Neural cell (in vitro differentiated cells): ENCODE data around the gene DPEP2. TPM values are rescaled to one million over a fixed set of nuclear protein-coding genes. Genes with fewer than 3 reads are reported as not detected.

Experiments
- H2AFZ ChIP-seq: fragments of 200-600, 300-800 bp; sonication (generic), shearing (Covaris generic); 2 replicates; pipeline ENCODE4 v1.6.0; 2014; ENCODE audit warnings: low read depth, mild to moderate bottlenecking, antibody characterized with exemption, low read length, moderate library complexity
- H3F3A ChIP-seq: fragments of 200-600 bp; shearing (Covaris generic); 2 replicates; pipeline ENCODE4 v1.6.1; 2016; ENCODE audit warnings: mild to moderate bottlenecking, moderate library complexity, mixed read lengths, antibody characterized with exemption, low read length; ENCODE audit not compliant: insufficient read depth, poor library complexity, severe bottlenecking
- H3K27ac ChIP-seq: fragments of 200-600, 300-800 bp; sonication (generic), shearing (Covaris generic); 2 replicates; pipeline ENCODE4 v1.5.1; 2014; ENCODE audit warnings: mild to moderate bottlenecking, low read length, moderate library complexity
- H3K27me3 ChIP-seq: fragments of 300-800, 200-600 bp; sonication (generic), shearing (Covaris generic); 2 replicates; pipeline ENCODE4 v1.6.0; 2014; ENCODE audit warnings: mild to moderate bottlenecking, low read depth, low read length, moderate library complexity; ENCODE audit not compliant: insufficient read depth
- H3K36me3 ChIP-seq: fragments of 300-800, 200-600 bp; sonication (generic), shearing (Covaris generic); 2 replicates; pipeline ENCODE4 v1.5.1; 2014; ENCODE audit warnings: mild to moderate bottlenecking, antibody characterized with exemption, low read length, moderate library complexity; ENCODE audit not compliant: insufficient read depth
- H3K4me2 ChIP-seq: fragments of 300-800, 200-600 bp; sonication (generic), shearing (Covaris generic); 2 replicates; pipeline ENCODE4 v1.6.0; 2014; ENCODE audit warnings: mild to moderate bottlenecking, low read length
- H3K4me3 ChIP-seq: fragments of 300-800, 200-600 bp; sonication (generic), shearing (Covaris generic); 2 replicates; pipeline ENCODE4 v1.5.1; 2014; ENCODE audit warnings: mild to moderate bottlenecking, low read length, moderate library complexity
- H3K79me2 ChIP-seq: fragments of 200-600 bp; shearing (Covaris generic); replicated peaks from 2 replicates; pipeline ENCODE4 v1.6.0; 2014; ENCODE audit warnings: mild to moderate bottlenecking, low read length, moderate library complexity; ENCODE audit not compliant: insufficient read depth
- H3K9ac ChIP-seq: fragments of 300-800, 200-600 bp; sonication (generic), shearing (Covaris generic); 2 replicates; pipeline ENCODE4 v1.6.1; 2016; ENCODE audit warnings: mild to moderate bottlenecking, low read length, mixed read lengths
- H3K9me2 ChIP-seq: fragments of 200-600 bp; shearing (Covaris generic); 2 replicates; pipeline ENCODE4 v1.6.1; 2016; ENCODE audit warnings: mild to moderate bottlenecking, low read length, mixed read lengths; ENCODE audit not compliant: insufficient read depth
- H3K9me3 ChIP-seq: fragments of 200-600, 300-800 bp; sonication (generic), shearing (Covaris generic); 2 replicates; pipeline ENCODE4 v1.6.1; 2016; ENCODE audit warnings: mild to moderate bottlenecking, mixed run types, low read length, moderate library complexity, mixed read lengths
- H4K20me1 ChIP-seq: fragments of 200-600 bp; shearing (Covaris generic); 2 replicates; pipeline ENCODE4 v1.6.1; 2016; ENCODE audit warnings: mild to moderate bottlenecking, mixed run types; ENCODE audit not compliant: insufficient read depth
- CTCF ChIP-seq: fragments of 450-650 bp; IDR thresholded peaks from 2 replicates; pipeline ENCODE4 v1.5.1; 2014; ENCODE audit warnings: antibody characterized with exemption, mild to moderate bottlenecking, moderate library complexity; ENCODE audit not compliant: poor library complexity, severe bottlenecking
- EP300 ChIP-seq: fragments of 450-650 bp; conservative IDR thresholded peaks from 2 replicates; pipeline ENCODE4 v1.6.1; 2014; ENCODE audit warnings: antibody characterized with exemption, mild to moderate bottlenecking, moderate library complexity; ENCODE audit not compliant: poor library complexity, severe bottlenecking
- EZH2 ChIP-seq: fragments of 200-600, 300-800 bp; shearing (Covaris generic), sonication (generic); IDR thresholded peaks from 2 replicates; pipeline ENCODE4 v1.6.1; 2014; ENCODE audit warnings: antibody characterized with exemption, low read length, borderline replicate concordance, mild to moderate bottlenecking; ENCODE audit not compliant: insufficient read depth, poor library complexity, severe bottlenecking
- MXI1 ChIP-seq: fragments of 450-650 bp; conservative IDR thresholded peaks from 2 replicates; pipeline ENCODE4 v1.6.1; 2014; ENCODE audit warnings: antibody characterized with exemption, mild to moderate bottlenecking; ENCODE audit not compliant: poor library complexity, severe bottlenecking
- POLR2AphosphoS5 ChIP-seq: IDR thresholded peaks from 2 replicates; pipeline ENCODE4 v1.6.1; 2012
- RAD21 ChIP-seq: fragments of 450-650 bp; conservative IDR thresholded peaks from 2 replicates; pipeline ENCODE4 v1.6.1; 2014; ENCODE audit warnings: antibody characterized with exemption, mild to moderate bottlenecking, moderate library complexity
- SMC3 ChIP-seq: fragments of 450-650 bp; conservative IDR thresholded peaks from 2 replicates; pipeline ENCODE4 v1.6.1; 2014; ENCODE audit warnings: antibody characterized with exemption, mild to moderate bottlenecking, moderate library complexity; ENCODE audit not compliant: poor library complexity
- TAF1 ChIP-seq: IDR thresholded peaks from 2 replicates; pipeline ENCODE4 v1.6.1; 2012; ENCODE audit warnings: low read depth
- polyA plus RNA-seq: library from polyadenylated mRNA; depleted of rRNA; stranded (reverse); fragments of >200 nt; gene quantifications from 2 replicates; pipeline ENCODE4 v1.2.3, GENCODE V29; 2014
- TF ChIP-seq, protein P1 (sequence below): IDR thresholded peaks from 2 replicates; pipeline ENCODE4 v1.6.1; 2012; ENCODE audit warnings: borderline replicate concordance

The DPEP2 gene
- polyA plus RNA-seq, 1 donor from 2014 or later = not detected

GRCh38 chr16:67953641-67954375, 45.5 kb downstream of the DPEP2 start:
- Histone ChIP-seq H3F3A (no peaks in the 10 kb centered on the region), H3K9me3 (no peaks in the 10 kb centered on the region), H4K20me1 (no peaks in the 10 kb centered on the region), H3K27ac (no peak overlapping the region), H3K9ac (no peak overlapping the region), H3K27me3 (no peaks in the 10 kb centered on the region), H2AFZ (no peak overlapping the region), H3K4me2 (no peak overlapping the region), H3K9me2 (no peaks in the 10 kb centered on the region), H3K79me2 (no peaks in the 10 kb centered on the region), H3K4me3 (no peak overlapping the region), H3K36me3 (no peaks in the 10 kb centered on the region)
- TF ChIP-seq SMC3 = no peak
- TF ChIP-seq, protein P1, sequence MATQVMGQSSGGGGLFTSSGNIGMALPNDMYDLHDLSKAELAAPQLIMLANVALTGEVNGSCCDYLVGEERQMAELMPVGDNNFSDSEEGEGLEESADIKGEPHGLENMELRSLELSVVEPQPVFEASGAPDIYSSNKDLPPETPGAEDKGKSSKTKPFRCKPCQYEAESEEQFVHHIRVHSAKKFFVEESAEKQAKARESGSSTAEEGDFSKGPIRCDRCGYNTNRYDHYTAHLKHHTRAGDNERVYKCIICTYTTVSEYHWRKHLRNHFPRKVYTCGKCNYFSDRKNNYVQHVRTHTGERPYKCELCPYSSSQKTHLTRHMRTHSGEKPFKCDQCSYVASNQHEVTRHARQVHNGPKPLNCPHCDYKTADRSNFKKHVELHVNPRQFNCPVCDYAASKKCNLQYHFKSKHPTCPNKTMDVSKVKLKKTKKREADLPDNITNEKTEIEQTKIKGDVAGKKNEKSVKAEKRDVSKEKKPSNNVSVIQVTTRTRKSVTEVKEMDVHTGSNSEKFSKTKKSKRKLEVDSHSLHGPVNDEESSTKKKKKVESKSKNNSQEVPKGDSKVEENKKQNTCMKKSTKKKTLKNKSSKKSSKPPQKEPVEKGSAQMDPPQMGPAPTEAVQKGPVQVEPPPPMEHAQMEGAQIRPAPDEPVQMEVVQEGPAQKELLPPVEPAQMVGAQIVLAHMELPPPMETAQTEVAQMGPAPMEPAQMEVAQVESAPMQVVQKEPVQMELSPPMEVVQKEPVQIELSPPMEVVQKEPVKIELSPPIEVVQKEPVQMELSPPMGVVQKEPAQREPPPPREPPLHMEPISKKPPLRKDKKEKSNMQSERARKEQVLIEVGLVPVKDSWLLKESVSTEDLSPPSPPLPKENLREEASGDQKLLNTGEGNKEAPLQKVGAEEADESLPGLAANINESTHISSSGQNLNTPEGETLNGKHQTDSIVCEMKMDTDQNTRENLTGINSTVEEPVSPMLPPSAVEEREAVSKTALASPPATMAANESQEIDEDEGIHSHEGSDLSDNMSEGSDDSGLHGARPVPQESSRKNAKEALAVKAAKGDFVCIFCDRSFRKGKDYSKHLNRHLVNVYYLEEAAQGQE = no peak
- TF ChIP-seq EZH2 = no peak
- TF ChIP-seq EP300 = no peak
- TF ChIP-seq MXI1 = no peak
- no peak for TF ChIP-seq POLR2AphosphoS5
- no peak for TF ChIP-seq RAD21

DNA sequence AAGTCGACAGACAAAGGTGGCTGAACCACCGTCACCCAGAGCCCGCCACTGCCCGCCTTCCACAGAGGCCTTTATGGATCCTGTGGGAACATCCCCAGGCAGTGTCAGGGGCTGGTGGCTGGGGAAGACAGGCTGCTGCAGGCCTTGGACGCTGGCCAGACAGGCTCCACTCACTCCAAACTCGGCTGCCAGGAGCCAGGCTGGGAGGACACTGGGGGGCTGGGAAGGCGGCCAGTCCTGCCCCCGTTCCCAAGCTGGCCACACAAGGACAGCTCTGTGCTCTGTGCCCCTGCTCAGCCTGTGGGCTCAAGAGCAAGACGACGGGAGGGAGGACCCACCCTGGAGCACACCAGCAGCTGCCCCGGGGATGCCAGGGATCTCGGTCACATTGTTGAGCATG, 47.8 kb downstream of the DPEP2 start:
- Histone ChIP-seq H3K27me3 (no peaks in the 10 kb centered on the region), H3K36me3 (no peaks in the 10 kb centered on the region), H3K79me2 (no peaks in the 10 kb centered on the region), H3K27ac (no peak overlapping the region), H3K4me2 (no peak overlapping the region), H3K9me3 (no peaks in the 10 kb centered on the region), H3F3A (no peaks in the 10 kb centered on the region), H3K9me2 (no peaks in the 10 kb centered on the region), H4K20me1 (no peaks in the 10 kb centered on the region), H2AFZ (no peak overlapping the region), H3K4me3 (no peak overlapping the region), H3K9ac (no peak overlapping the region)
- TF ChIP-seq RAD21 = no peak
- no peak for TF ChIP-seq SMC3
- TF ChIP-seq CTCF = no peak
- TF ChIP-seq TAF1 = no peak
- TF ChIP-seq EZH2 = no peak
- TF ChIP-seq POLR2AphosphoS5 = no peak
- TF ChIP-seq, protein P1 = no peak
- TF ChIP-seq EP300 = no peak
